MCF 10A (cell line): ENCODE data around the gene ECE1. TPM values are rescaled to one million over a fixed set of nuclear protein-coding genes. Genes with fewer than 3 reads are reported as not detected.

Experiments
- BruUV-seq: library from RNA; stranded (reverse); fragments of 400-500 nt; replicated peaks from 2 replicates; lab custom pipeline; 2021; lab: Mats Ljungman, UMichigan
- CTCF ChIA-PET: fragments of 300-600 bp; sonication (Branson Sonifier 250); formaldehyde crosslinking; extraction: SDS; loops from one replicate; lab custom pipeline; 2021; ENCODE audit warnings: antibody characterized with exemption, inconsistent platforms; lab: Yijun Ruan, JAX
- POLR2A ChIA-PET: fragments of 300-600, 350-650 bp; sonication (Branson Sonifier 250); formaldehyde crosslinking; extraction: SDS; loops from one replicate; lab custom pipeline; 2020; ENCODE audit warnings: antibody characterized with exemption, inconsistent platforms; lab: Yijun Ruan, JAX
- DNase-seq: peaks from one replicate; pipeline ENCODE4 v3.0.0-alpha.2; 2018; ENCODE audit not compliant: unreplicated experiment
- H3K27ac Mint-ChIP-seq: one replicate; pipeline ENCODE4 v1.8.0; 2022; ENCODE audit warnings: mild to moderate bottlenecking, low read depth, mixed read lengths; ENCODE audit not compliant: unreplicated experiment
- H3K27me3 Mint-ChIP-seq: one replicate; pipeline ENCODE4 v1.8.0; 2022; ENCODE audit warnings: mixed read lengths; ENCODE audit not compliant: insufficient read depth, unreplicated experiment
- H3K36me3 Mint-ChIP-seq: one replicate; pipeline ENCODE4 v1.8.0; 2022; ENCODE audit warnings: mild to moderate bottlenecking, moderate library complexity, mixed read lengths; ENCODE audit not compliant: insufficient read depth, unreplicated experiment
- H3K4me1 Mint-ChIP-seq: one replicate; pipeline ENCODE4 v1.8.0; 2022; ENCODE audit warnings: mixed read lengths; ENCODE audit not compliant: insufficient read depth, unreplicated experiment
- H3K4me3 Mint-ChIP-seq: one replicate; pipeline ENCODE4 v1.8.0; 2022; ENCODE audit warnings: mild to moderate bottlenecking, moderate library complexity, mixed read lengths; ENCODE audit not compliant: unreplicated experiment
- H3K9me3 Mint-ChIP-seq: one replicate; pipeline ENCODE4 v1.8.0; 2022; ENCODE audit warnings: mixed read lengths; ENCODE audit not compliant: unreplicated experiment
- CTCF ChIP-seq: fragments of 200-600 bp; IDR thresholded peaks from one replicate; pipeline ENCODE4 v1.8.0; 2022; ENCODE audit warnings: antibody characterized with exemption, mild to moderate bottlenecking; ENCODE audit not compliant: unreplicated experiment
- intact Hi-C: fragments of 100-400 bp; cut with micrococcal nuclease; formaldehyde crosslinking; loops from 2 replicates; pipeline ENCODE4 v1.14.1; 2022
- total RNA-seq: library from RNA; stranded (reverse); gene quantifications from 2 replicates; pipeline ENCODE4 v1.2.3, GENCODE V29; 2022

Gene ECE1
- total RNA-seq, 1 experiment from 2014 or later = 40.0 TPM

DNA sequence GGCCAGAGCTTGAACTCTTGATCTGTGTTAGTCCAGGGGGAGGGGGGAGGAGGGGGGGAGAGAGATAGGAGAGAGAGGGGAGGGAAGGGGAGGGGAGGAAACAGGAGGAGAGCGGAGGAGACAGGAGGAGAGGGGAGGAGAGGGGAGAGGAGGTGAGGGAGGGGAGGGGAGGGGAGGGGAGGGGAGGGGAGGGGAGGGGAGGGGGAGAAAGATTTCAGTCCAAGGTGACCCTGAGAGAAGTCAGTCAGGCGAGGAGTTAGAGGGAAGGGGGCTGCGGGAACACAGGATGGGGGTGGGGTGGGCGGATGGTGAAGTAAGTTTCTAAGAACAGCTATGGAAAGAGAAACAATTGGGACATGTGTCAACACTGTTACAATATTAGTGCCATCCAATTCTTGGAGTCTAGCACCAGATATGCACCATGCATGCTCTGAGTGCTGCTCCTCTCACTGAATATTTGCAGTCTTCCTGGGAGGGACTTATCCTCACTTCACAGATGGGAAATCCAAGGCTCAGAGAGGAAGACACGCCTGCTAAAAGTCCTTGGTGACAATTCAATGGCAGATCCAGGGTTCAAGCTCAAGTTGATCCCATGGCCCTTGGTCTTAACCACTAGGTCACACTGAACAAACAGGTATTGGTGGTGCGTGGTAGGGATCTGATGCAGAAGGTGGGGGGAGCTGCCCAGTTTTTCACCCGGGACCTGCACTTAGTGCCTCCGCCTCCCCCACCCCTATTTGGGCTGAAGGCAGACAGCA lies 42.5 kb upstream of the ECE1 start:
- BruUV-seq = no TSS peak

GRCh38 chr1:21331752-21332478 lies 41.7 kb upstream of the ECE1 start:
- peaks cover 11% of the 10 kb centered on the region for H3K36me3 Mint-ChIP-seq
- BruUV-seq = no TSS peak
- H3K4me1 Mint-ChIP-seq = peaks cover 45% of the 10 kb centered on the region
- CTCF ChIA-PET = interaction anchor here (0.8 to 5.5 kb wide), 3 partner anchors 14 to 100 kb away, joined by 3 to 24 read pairs (median 10); no protein-coding TSS in a partner anchor
- H3K27me3 Mint-ChIP-seq = no peaks in the 10 kb centered on the region
- no peak for DNase-seq
- intact Hi-C loops = no loop called here
- no peak overlapping the region for H3K27ac Mint-ChIP-seq
- POLR2A ChIA-PET = interaction anchor here (0.6 kb wide), 1 partner anchor 13 kb away, joined by 3 read pairs; no protein-coding TSS in a partner anchor
- TF ChIP-seq CTCF = no peak
- H3K9me3 Mint-ChIP-seq = no peaks in the 10 kb centered on the region
- no peak overlapping the region for H3K4me3 Mint-ChIP-seq

More for the DNA sequence above, 42.5 kb upstream of the ECE1 start:
- Mint-ChIP-seq H3K36me3 (peaks cover 11% of the 10 kb centered on the region), H3K4me1 (peaks cover 45% of the 10 kb centered on the region), H3K27ac (no peak overlapping the region), H3K4me3 (no peak overlapping the region), H3K27me3 (no peaks in the 10 kb centered on the region), H3K9me3 (no peaks in the 10 kb centered on the region)
- POLR2A ChIA-PET = interaction anchor here (0.6 to 1.1 kb wide), 2 partner anchors 13 to 30 kb away, joined by 3 read pairs; no protein-coding TSS in a partner anchor
- intact Hi-C loops = no loop called here
- CTCF ChIA-PET = interaction anchor here (0.8 to 5.6 kb wide), 4 partner anchors 13 to 100 kb away, joined by 3 to 27 read pairs (median 14); no protein-coding TSS in a partner anchor
- DNase-seq = no peak
- TF ChIP-seq CTCF = no peak

DNA sequence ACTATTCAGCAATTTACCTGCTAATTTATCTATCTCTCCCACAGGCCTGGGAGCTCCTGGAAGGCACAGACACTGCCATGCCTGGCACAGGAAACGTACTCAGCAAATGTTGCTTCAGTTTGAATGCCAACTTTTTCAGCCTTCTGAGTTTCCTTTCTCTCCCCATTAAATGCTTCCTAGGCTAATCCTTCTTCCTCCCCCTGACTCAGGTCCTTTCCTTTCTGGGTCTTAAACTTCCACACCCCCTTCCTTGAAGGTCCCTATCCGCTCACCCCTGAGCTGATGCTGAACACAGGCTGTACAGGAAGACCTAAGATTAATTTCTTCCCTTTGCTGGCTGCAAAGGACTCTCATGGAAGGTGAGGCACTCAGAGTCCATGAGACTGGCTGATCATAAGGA lies 40.3 kb upstream of the ECE1 start:
- H3K27me3 Mint-ChIP-seq = no peaks in the 10 kb centered on the region
- peak overlapping the region; percentile 80 for H3K27ac Mint-ChIP-seq
- no TSS peak for BruUV-seq
- peak overlapping the region; percentile 5 for H3K4me3 Mint-ChIP-seq
- ChIA-PET POLR2A (interaction anchor here (0.6 to 2.4 kb wide), 5 partner anchors 14 to 755 kb away, joined by 3 to 8 read pairs (median 3); no protein-coding TSS in a partner anchor), CTCF (interaction anchor here (0.6 to 2.6 kb wide), 2 partner anchors 98 to 809 kb away, joined by 4 to 10 read pairs; no protein-coding TSS in a partner anchor)
- intact Hi-C loops = no loop called here
- H3K9me3 Mint-ChIP-seq = no peaks in the 10 kb centered on the region
- DNase-seq = no peak
- peaks cover 40% of the 10 kb centered on the region for H3K4me1 Mint-ChIP-seq
- H3K36me3 Mint-ChIP-seq = peaks cover 11% of the 10 kb centered on the region
- no peak for TF ChIP-seq CTCF
